DND-41 (cell line): ENCODE data around the gene MRPL17.

ENCODE experiments used
- ATAC-seq: fragments of 200-7000 bp; cut with Tn5 transposase; 3 replicates; pipeline ENCODE4 v1.9.1; 2021; ENCODE audit warnings: low read depth; ENCODE audit not compliant: insufficient read depth
- DNase-seq: peaks from one replicate; pipeline ENCODE4 v3.0.0-alpha.2; 2020
- H2AFZ ChIP-seq: 2 replicates; pipeline ENCODE4 v1.6.0; 2012; ENCODE audit warnings: low read depth, low read length
- H3K27ac ChIP-seq: 2 replicates; pipeline ENCODE4 v1.5.1; 2012; ENCODE audit warnings: low read length, inconsistent platforms
- H3K27me3 ChIP-seq: fragments of 200-600 bp; sonication (generic); 2 replicates; pipeline ENCODE4 v1.6.0; 2012; ENCODE audit warnings: low read length, mild to moderate bottlenecking, inconsistent platforms; ENCODE audit not compliant: insufficient read depth, poor library complexity
- H3K36me3 ChIP-seq: 2 replicates; pipeline ENCODE4 v1.5.1; 2012; ENCODE audit warnings: low read length, inconsistent platforms; ENCODE audit not compliant: insufficient read depth
- H3K4me1 ChIP-seq: 2 replicates; pipeline ENCODE4 v1.5.1; 2012; ENCODE audit warnings: mild to moderate bottlenecking, low read length; ENCODE audit not compliant: insufficient read depth
- H3K4me2 ChIP-seq: 2 replicates; pipeline ENCODE4 v1.6.0; 2012; ENCODE audit warnings: mild to moderate bottlenecking, moderate library complexity, low read length, inconsistent platforms; ENCODE audit not compliant: insufficient read depth
- H3K4me3 ChIP-seq, 2 experiments: fragments of 200-600 bp in 1 of 2; shearing (Covaris generic) in 1 of 2; 2 replicates each; pipeline ENCODE4 v1.5.1; 2012 to 2016; ENCODE audit warnings: inconsistent platforms in 2 of 2, low read length in 2 of 2, mild to moderate bottlenecking in 2 of 2, low read depth in 1 of 2, moderate library complexity in 1 of 2
- H3K79me2 ChIP-seq: 2 replicates; pipeline ENCODE4 v1.6.0; 2012; ENCODE audit warnings: low read length, inconsistent platforms; ENCODE audit not compliant: insufficient read depth
- H3K9ac ChIP-seq: 2 replicates; pipeline ENCODE4 v1.6.0; 2012; ENCODE audit warnings: low read depth, mild to moderate bottlenecking, inconsistent platforms, low read length, moderate library complexity
- H3K9me3 ChIP-seq: 2 replicates; pipeline ENCODE4 v1.5.1; 2012; ENCODE audit warnings: low read length, moderate library complexity, mild to moderate bottlenecking, inconsistent platforms; ENCODE audit not compliant: insufficient read depth, severe bottlenecking
- H4K20me1 ChIP-seq: 2 replicates; pipeline ENCODE4 v1.6.0; 2012; ENCODE audit warnings: low read length; ENCODE audit not compliant: insufficient read depth
- EZH2 ChIP-seq: IDR thresholded peaks from 3 replicates; pipeline ENCODE4 v1.6.1; 2012; ENCODE audit warnings: borderline replicate concordance, low read depth, mild to moderate bottlenecking, moderate library complexity, low read length, inconsistent platforms; ENCODE audit not compliant: severe bottlenecking
- TF ChIP-seq, protein P1 (sequence below): IDR thresholded peaks from 2 replicates; pipeline ENCODE4 v1.5.1; 2012; ENCODE audit warnings: borderline replicate concordance, low read length, moderate library complexity, mild to moderate bottlenecking; ENCODE audit not compliant: poor library complexity, severe bottlenecking; ENCODE audit errors: extremely low read depth

Gene MRPL17

DNA sequence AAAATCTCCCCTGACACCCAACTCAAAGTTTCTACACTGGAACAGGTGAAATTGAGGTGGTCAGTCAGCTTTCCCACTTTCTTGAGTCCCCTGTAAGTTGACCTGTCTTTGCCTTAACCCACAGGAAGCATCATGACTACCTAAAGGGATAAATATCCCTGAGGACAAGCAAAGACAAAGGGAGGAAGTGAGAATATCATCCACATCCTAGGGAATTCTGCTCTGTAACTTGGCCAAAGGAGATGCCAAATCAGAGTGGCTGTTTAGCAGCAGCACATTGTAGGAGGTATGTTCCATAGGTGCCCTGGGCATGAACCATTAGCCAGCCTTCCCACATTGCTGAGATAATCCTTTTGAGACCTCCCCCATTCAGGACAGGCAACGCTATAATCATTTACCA, 40.9 kb upstream of the MRPL17 start:
- H3K4me3 ChIP-seq: no peak overlapping the region
- DNase-seq (no peak), ATAC-seq (no peak)
- no peaks in the 10 kb centered on the region; the same call in 1 of the 2 replicates for H3K4me1 ChIP-seq
- TF ChIP-seq, protein P1, sequence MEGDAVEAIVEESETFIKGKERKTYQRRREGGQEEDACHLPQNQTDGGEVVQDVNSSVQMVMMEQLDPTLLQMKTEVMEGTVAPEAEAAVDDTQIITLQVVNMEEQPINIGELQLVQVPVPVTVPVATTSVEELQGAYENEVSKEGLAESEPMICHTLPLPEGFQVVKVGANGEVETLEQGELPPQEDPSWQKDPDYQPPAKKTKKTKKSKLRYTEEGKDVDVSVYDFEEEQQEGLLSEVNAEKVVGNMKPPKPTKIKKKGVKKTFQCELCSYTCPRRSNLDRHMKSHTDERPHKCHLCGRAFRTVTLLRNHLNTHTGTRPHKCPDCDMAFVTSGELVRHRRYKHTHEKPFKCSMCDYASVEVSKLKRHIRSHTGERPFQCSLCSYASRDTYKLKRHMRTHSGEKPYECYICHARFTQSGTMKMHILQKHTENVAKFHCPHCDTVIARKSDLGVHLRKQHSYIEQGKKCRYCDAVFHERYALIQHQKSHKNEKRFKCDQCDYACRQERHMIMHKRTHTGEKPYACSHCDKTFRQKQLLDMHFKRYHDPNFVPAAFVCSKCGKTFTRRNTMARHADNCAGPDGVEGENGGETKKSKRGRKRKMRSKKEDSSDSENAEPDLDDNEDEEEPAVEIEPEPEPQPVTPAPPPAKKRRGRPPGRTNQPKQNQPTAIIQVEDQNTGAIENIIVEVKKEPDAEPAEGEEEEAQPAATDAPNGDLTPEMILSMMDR: no peak
- TF ChIP-seq EZH2: no peak
- peaks cover 16% of the 10 kb centered on the region; the same call in 1 of the 2 replicates for H3K36me3 ChIP-seq
- H3K27ac ChIP-seq: no peak overlapping the region
- peaks cover 44% of the 10 kb centered on the region for H3K79me2 ChIP-seq
- H3K9ac ChIP-seq: no peak overlapping the region
- H3K27me3 ChIP-seq: no peaks in the 10 kb centered on the region
- no peaks in the 10 kb centered on the region; the same call in none of the 2 replicates for H4K20me1 ChIP-seq
- no peak overlapping the region for H3K4me2 ChIP-seq
- no peaks in the 10 kb centered on the region for H3K9me3 ChIP-seq
- H2AFZ ChIP-seq: no peak overlapping the region

- H4K20me1 ChIP-seq: no peaks in the 10 kb centered on the region; the same call in none of the 2 replicates
- no peaks in the 10 kb centered on the region for H3K27me3 ChIP-seq
- no peak overlapping the region for H3K4me3 ChIP-seq
- peaks cover 29% of the 10 kb centered on the region for H3K79me2 ChIP-seq
- DNase-seq (no peak), ATAC-seq (peak; percentile 31; the same call in 2 of the 3 replicates)
- H2AFZ ChIP-seq: no peak overlapping the region
- H3K36me3 ChIP-seq: peaks cover 16% of the 10 kb centered on the region; the same call in 1 of the 2 replicates
- H3K4me2 ChIP-seq: no peak overlapping the region
- H3K9me3 ChIP-seq: no peaks in the 10 kb centered on the region
- H3K27ac ChIP-seq: peak overlapping the region; percentile 29; the same call in 1 of the 2 replicates
- no peaks in the 10 kb centered on the region; the same call in 1 of the 2 replicates for H3K4me1 ChIP-seq
- no peak overlapping the region for H3K9ac ChIP-seq
- TF ChIP-seq, protein P1: no peak
- TF ChIP-seq EZH2: no peak
These were observed 38.2 kb upstream of the MRPL17 start for GRCh38 chr11:6721343-6721742.

- Histone ChIP-seq H3K4me3 (no peak overlapping the region), H3K9ac (no peak overlapping the region), H4K20me1 (no peaks in the 10 kb centered on the region; the same call in none of the 2 replicates), H3K27me3 (no peaks in the 10 kb centered on the region), H3K36me3 (peaks cover 16% of the 10 kb centered on the region; the same call in 1 of the 2 replicates), H2AFZ (no peak overlapping the region), H3K9me3 (no peaks in the 10 kb centered on the region), H3K4me2 (no peak overlapping the region), H3K27ac (no peak overlapping the region), H3K4me1 (no peaks in the 10 kb centered on the region; the same call in 1 of the 2 replicates), H3K79me2 (peaks cover 17% of the 10 kb centered on the region)
- no peak for TF ChIP-seq EZH2
- TF ChIP-seq, protein P1: no peak
- DNase-seq (no peak), ATAC-seq (no peak)
These were observed 36.4 kb upstream of the MRPL17 start for GRCh38 chr11:6719576-6719975.
